Measurements from ENCODE around the gene CIB2.

The CIB2 gene

GRCh38 chr15:78059110-78059839, 72.0 kb downstream of the CIB2 start:
- 94 to 96% methylated on average over 3 of the region's 3 CpGs for WGBS, 2 experiments
- H3K4me1 ChIP-seq (ENCODE audit: control insufficient read depth, insufficient read depth, low read length) = peaks cover 8% of the 10 kb centered on the region
- H3K9me3 ChIP-seq (ENCODE audit: control insufficient read depth, low read length) = no peaks in the 10 kb centered on the region
- no peak overlapping the region for H3K27ac ChIP-seq (ENCODE audit: insufficient read depth, low read depth, low read length, poor library complexity, severe bottlenecking)
- H3K4me3 ChIP-seq (ENCODE audit: insufficient read depth, low read depth, low read length) = no peak overlapping the region
- H3K27me3 ChIP-seq (ENCODE audit: control insufficient read depth, insufficient read depth, low read length, poor library complexity, severe bottlenecking) = no peaks in the 10 kb centered on the region
- H3K36me3 ChIP-seq (ENCODE audit: control insufficient read depth, insufficient read depth, low read length) = no peaks in the 10 kb centered on the region

GRCh38 chr15:78058401-78058935, 72.8 kb downstream of the CIB2 start:
- H3K27me3 ChIP-seq (ENCODE audit: control insufficient read depth, insufficient read depth, low read length, poor library complexity, severe bottlenecking) = no peaks in the 10 kb centered on the region
- H3K4me1 ChIP-seq (ENCODE audit: control insufficient read depth, insufficient read depth, low read length) = peaks cover 8% of the 10 kb centered on the region
- H3K36me3 ChIP-seq (ENCODE audit: control insufficient read depth, insufficient read depth, low read length) = no peaks in the 10 kb centered on the region
- H3K27ac ChIP-seq (ENCODE audit: insufficient read depth, low read depth, low read length, poor library complexity, severe bottlenecking) = no peak overlapping the region
- WGBS, 2 experiments = 89 to 90% methylated on average over 10 of the region's 10 CpGs
- H3K9me3 ChIP-seq (ENCODE audit: control insufficient read depth, low read length) = no peaks in the 10 kb centered on the region
- no peak overlapping the region for H3K4me3 ChIP-seq (ENCODE audit: insufficient read depth, low read depth, low read length)

GRCh38 chr15:78057803-78058202, 73.4 kb downstream of the CIB2 start:
- Histone ChIP-seq H3K27ac (ENCODE audit: insufficient read depth, low read depth, low read length, poor library complexity, severe bottlenecking) (no peak overlapping the region), H3K4me1 (ENCODE audit: control insufficient read depth, insufficient read depth, low read length) (peaks cover 8% of the 10 kb centered on the region)

GRCh38 chr15:78056714-78057269, 74.5 kb downstream of the CIB2 start:
- Histone ChIP-seq H3K9me3 (ENCODE audit: control insufficient read depth, low read length) (no peaks in the 10 kb centered on the region), H3K4me1 (ENCODE audit: control insufficient read depth, insufficient read depth, low read length) (peaks cover 2% of the 10 kb centered on the region), H3K27me3 (ENCODE audit: control insufficient read depth, insufficient read depth, low read length, poor library complexity, severe bottlenecking) (no peaks in the 10 kb centered on the region), H3K36me3 (ENCODE audit: control insufficient read depth, insufficient read depth, low read length) (no peaks in the 10 kb centered on the region), H3K4me3 (ENCODE audit: insufficient read depth, low read depth, low read length) (no peak overlapping the region), H3K27ac (ENCODE audit: insufficient read depth, low read depth, low read length, poor library complexity, severe bottlenecking) (no peak overlapping the region)
- 60 to 71% methylated on average over 2 of the region's 2 CpGs for WGBS, 2 experiments

More at GRCh38 chr15:78057803-78058202, 73.4 kb downstream of the CIB2 start:
- Histone ChIP-seq H3K27me3 (ENCODE audit: control insufficient read depth, insufficient read depth, low read length, poor library complexity, severe bottlenecking) (no peaks in the 10 kb centered on the region), H3K4me3 (ENCODE audit: insufficient read depth, low read depth, low read length) (no peak overlapping the region), H3K9me3 (ENCODE audit: control insufficient read depth, low read length) (no peaks in the 10 kb centered on the region), H3K36me3 (ENCODE audit: control insufficient read depth, insufficient read depth, low read length) (no peaks in the 10 kb centered on the region)
- 94 to 96% methylated on average over 5 of the region's 5 CpGs for WGBS, 2 experiments

- H3K27ac ChIP-seq (ENCODE audit: insufficient read depth, low read depth, low read length, poor library complexity, severe bottlenecking) = no peak overlapping the region
- no peaks in the 10 kb centered on the region for H3K36me3 ChIP-seq (ENCODE audit: control insufficient read depth, insufficient read depth, low read length)
- H3K9me3 ChIP-seq (ENCODE audit: control insufficient read depth, low read length) = no peaks in the 10 kb centered on the region
- WGBS, 2 experiments = 46 to 58% methylated on average over 2 of the region's 2 CpGs
- no peaks in the 10 kb centered on the region for H3K27me3 ChIP-seq (ENCODE audit: control insufficient read depth, insufficient read depth, low read length, poor library complexity, severe bottlenecking)
- H3K4me3 ChIP-seq (ENCODE audit: insufficient read depth, low read depth, low read length) = no peak overlapping the region
- H3K4me1 ChIP-seq (ENCODE audit: control insufficient read depth, insufficient read depth, low read length) = peaks cover under 1% of the 10 kb centered on the region
Measured at GRCh38 chr15:78055919-78056713, 75.1 kb downstream of the CIB2 start.

GRCh38 chr15:78054966-78055365, 76.3 kb downstream of the CIB2 start:
- Histone ChIP-seq H3K27me3 (ENCODE audit: control insufficient read depth, insufficient read depth, low read length, poor library complexity, severe bottlenecking) (no peaks in the 10 kb centered on the region), H3K9me3 (ENCODE audit: control insufficient read depth, low read length) (no peaks in the 10 kb centered on the region), H3K27ac (ENCODE audit: insufficient read depth, low read depth, low read length, poor library complexity, severe bottlenecking) (no peak overlapping the region), H3K4me1 (ENCODE audit: control insufficient read depth, insufficient read depth, low read length) (peaks cover 12% of the 10 kb centered on the region), H3K4me3 (ENCODE audit: insufficient read depth, low read depth, low read length) (no peak overlapping the region), H3K36me3 (ENCODE audit: control insufficient read depth, insufficient read depth, low read length) (no peaks in the 10 kb centered on the region)
- WGBS, 2 experiments = 91 to 92% methylated on average over 1 of the region's 1 CpG
